Right lobe of liver (tissue), 4 donors: ENCODE data around the gene CBLC.
A peak's percentile ranks its signal among the peaks of the same experiment; 100 is the strongest.

Source experiments
- POLR2A ChIP-seq: fragments of 450-650 bp; IDR thresholded peaks from one replicate; pipeline ENCODE4 v1.6.1; 2017; ENCODE audit warnings: antibody characterized with exemption, mild to moderate bottlenecking
- TF ChIP-seq, protein P1 (sequence below), 4 donors: fragments of 200-600 bp in 3 of 4; fragments of 450-650 bp in 1 of 4; IDR thresholded peaks; one replicate each; pipeline versions ENCODE4 v1.5.1 to v1.8.0; 2016 to 2022; ENCODE audit warnings: antibody characterized with exemption in 4 of 4, mild to moderate bottlenecking in 2 of 4
- donor health status: DM: no; HTN: no; CAD: no.
- donor health status: DM: no; HTN: no; CAD: no.
- donor health status: DM: no; HTN: yes; CAD: no.

DNA sequence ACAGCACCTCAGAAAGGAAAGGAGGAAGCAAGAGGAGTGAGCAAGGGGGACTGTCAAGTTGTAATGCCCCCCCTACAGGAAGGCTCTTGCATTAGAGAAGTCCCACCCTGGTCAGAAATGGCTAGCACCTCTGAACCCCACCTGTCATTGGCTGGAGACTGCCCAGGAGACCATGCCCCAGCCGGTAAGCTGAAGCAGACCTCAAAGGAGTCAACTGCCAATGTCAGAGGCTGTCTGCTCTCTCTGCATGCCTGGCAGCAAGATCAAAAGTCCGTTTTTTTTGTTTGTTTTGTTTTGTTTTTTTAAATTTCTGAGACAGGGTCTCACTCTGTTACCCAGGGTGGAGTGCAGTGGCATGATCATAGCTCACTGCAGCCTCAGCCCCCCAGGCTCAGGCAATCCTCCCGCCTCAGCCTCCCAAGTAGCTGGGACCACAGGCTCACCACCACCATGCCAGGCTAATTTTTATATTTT lies 37.3 kb upstream of the CBLC start:
- TF ChIP-seq, protein P1, sequence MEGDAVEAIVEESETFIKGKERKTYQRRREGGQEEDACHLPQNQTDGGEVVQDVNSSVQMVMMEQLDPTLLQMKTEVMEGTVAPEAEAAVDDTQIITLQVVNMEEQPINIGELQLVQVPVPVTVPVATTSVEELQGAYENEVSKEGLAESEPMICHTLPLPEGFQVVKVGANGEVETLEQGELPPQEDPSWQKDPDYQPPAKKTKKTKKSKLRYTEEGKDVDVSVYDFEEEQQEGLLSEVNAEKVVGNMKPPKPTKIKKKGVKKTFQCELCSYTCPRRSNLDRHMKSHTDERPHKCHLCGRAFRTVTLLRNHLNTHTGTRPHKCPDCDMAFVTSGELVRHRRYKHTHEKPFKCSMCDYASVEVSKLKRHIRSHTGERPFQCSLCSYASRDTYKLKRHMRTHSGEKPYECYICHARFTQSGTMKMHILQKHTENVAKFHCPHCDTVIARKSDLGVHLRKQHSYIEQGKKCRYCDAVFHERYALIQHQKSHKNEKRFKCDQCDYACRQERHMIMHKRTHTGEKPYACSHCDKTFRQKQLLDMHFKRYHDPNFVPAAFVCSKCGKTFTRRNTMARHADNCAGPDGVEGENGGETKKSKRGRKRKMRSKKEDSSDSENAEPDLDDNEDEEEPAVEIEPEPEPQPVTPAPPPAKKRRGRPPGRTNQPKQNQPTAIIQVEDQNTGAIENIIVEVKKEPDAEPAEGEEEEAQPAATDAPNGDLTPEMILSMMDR (IDR thresholded peaks at IDR 0.05): no peak
- TF ChIP-seq POLR2A: peak; percentile 34
